HG03175 (cell line): ENCODE results near the gene FRMD1.

Experiments
- ATAC-seq: cut with Tn5 transposase; IDR thresholded peaks from one replicate; pipeline ENCODE4 v1.9.1; 2021; ENCODE audit warnings: mild to moderate bottlenecking, moderate library complexity; ENCODE audit not compliant: unreplicated experiment

FRMD1 gene

DNA sequence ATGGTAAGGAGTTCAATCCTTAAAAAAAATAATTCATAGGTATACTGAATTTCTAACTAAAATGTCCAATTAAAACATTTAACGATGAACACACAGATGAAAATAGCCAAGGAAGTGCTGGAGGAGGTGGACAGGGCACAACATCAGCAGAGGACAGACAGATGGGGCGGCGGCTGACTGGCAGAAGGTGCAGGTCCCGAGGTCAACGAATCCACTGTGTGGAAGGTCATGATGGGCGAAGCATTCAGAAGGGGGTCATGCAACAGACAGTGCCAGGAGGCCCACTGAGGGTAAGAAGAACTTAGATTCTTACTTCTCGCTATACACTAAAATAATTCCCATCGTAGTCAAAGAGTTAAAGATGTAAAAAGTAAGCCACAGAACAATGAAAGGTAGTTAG is 34.2 kb upstream of the FRMD1 start:
- no peak for ATAC-seq

DNA sequence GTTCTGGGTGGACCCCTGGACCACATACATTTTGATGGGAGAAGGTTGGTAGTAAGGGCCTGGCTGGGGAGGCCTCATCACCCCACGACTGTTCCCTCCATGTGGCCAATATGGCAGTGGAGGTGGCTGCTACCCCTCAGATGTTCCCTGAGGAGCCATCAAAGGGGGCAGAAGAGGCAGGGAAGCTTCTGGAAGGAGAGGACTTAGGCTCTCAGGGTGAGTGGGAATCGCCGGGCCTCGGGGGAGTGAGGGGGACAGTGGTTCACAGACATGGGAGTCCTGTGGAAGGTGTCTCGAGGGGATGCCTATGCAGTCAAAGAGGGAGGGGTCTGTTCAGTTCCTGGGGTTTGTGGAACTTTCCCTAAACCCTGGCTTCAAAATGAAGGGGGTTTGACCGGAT is 32.9 kb upstream of the FRMD1 start:
- ATAC-seq, result no peak

DNA sequence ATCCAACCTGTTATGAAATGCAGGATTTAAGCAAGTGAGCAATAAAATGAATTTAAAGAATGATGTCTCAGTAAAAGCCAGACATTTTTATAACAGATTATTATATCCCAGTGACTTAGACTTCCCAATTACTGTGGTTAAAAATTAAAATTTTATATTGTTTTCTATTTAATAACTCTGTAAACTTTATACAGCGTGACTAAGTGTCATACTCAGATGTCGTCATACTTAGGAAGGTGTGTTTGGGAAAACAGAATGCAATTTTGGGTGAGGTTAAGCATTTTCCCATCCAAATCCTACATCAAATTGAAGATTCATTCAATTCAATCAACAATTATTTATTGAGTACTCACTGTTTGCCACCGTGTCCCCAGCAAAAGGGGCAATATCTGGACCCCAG is 31.4 kb upstream of the FRMD1 start:
- ATAC-seq, result no peak

DNA sequence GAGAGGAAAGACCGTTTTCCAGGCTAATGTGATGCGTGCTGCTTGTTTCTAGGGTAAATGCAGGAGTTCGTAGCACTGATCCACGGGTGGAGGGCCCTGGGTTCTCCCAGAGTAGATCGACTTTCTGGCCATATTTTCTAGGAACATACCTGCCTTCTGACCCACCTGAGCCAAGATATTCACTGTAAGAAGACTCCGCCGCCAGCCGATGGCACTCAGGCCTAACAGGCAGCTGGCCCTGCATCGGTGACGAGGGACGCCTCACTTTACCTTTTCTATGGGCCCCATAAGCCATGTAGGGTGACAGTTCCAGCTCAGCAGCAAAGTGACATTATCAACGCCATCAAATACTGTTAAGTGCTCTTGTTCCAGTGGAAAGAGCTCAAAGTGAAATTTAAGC is 30.2 kb upstream of the FRMD1 start:
- ATAC-seq, result no peak

DNA sequence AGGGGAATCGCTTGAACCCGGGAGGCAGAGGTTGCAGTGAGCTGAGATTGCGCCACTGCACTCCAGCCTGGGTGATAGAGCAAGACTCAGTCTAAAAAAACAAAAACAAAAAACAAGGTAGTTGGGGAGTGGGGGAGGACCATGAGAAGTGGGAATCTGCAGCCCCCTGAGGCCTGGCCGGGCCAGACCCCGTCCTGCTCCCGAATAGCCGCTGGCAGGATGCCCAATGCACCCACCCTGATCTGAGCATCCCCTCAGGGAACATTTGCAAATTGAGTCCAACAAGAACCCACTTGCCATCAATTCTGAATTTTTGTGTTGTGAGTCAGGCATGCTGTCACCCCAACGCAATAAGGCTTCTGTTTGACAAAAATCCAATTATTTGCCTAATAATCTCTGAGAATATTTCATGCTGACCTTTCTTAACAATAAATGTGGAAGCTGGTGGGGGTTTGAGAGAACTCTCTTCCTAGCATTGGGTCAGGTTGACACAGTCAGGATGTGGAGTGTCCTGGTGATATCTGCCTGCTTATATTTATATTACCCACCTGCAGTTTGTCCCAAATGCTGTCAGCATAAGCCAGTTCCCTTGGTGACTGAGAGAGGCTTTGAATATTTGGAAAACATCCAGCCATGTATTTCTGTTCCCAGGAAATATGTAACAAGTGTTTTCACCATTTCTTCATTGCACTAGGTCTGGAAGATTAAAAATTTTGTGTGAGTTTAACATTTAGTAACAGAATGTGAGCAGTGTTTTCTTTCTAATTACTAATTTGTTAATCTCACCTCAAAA is 28.4 kb upstream of the FRMD1 start:
- ATAC-seq, result no peak

DNA sequence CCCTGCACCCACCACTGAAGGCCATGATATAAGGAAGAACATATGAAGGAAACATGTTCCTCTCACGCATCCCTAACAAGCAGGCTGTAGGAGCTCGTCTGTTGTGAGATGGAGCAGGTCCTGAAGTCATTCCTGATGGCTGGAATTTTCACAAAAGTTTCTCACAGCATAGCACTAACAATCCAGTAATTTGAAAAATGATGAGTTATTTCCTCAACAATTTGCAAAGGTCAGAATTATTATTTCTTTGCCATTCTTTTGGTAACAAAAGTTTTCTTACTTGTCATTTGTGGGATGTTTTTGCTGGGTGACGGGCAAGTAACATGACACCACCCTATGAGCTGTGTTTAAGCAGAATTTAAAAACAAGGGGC is 27.6 kb upstream of the FRMD1 start:
- ATAC-seq, result no peak

DNA sequence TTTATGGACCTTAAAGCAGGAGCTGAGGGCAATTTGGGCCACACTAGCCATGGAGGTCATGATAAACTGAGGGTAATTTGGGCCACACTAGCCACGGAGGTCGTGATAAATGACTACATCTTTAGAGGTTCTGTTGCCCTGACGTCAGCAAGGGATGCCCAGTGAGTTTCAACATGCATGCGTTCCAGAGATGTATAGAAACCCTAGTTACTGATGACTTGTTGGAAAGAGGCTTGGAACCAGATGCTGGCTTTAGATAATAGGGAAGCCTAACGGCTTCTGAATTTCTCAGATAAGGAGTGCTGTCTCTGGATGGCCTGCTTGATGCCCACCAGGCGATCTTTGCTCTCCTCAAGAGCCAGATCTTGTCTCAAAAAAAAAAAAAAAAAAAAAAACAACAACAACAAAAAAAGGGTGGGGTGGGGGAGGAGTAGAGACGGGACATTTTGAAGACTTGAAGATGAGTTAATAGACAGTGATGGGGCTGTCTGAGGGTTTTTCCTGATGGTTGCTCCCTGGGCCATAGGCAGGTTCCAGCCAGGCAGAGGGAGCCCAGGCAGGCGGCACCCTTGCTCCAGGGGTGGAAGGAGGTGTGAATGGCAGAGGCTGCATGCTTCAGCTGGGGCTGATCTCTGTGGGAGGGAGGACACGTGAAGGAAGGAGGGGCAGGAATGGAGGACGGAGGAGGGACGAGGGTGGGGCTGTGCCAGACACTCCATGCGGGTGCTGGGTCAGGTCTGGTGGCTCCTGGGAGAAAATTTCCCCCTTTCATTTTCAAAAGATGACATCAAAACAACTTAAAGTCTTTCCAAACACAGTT is 27.0 kb upstream of the FRMD1 start:
- ATAC-seq, result no peak

DNA sequence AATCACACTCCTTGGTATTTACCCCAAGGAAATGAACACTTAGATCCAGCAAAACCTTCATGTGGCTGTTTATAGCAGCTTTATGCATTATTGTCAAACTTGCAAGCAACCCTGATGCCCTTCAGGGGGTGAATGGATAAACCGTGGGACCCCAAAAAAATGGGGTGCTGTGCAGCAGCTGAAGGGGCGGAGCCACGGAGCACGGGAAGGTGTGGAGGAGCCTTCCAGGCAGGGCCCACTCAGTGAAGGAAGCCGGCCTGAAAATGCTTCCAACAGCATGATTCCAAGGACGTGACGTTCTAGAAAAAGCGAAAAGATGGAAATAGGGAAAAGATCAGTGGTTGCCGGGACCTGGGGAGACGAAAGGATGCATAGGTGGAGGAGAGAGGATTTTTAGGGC is 25.6 kb upstream of the FRMD1 start:
- no peak for ATAC-seq

DNA sequence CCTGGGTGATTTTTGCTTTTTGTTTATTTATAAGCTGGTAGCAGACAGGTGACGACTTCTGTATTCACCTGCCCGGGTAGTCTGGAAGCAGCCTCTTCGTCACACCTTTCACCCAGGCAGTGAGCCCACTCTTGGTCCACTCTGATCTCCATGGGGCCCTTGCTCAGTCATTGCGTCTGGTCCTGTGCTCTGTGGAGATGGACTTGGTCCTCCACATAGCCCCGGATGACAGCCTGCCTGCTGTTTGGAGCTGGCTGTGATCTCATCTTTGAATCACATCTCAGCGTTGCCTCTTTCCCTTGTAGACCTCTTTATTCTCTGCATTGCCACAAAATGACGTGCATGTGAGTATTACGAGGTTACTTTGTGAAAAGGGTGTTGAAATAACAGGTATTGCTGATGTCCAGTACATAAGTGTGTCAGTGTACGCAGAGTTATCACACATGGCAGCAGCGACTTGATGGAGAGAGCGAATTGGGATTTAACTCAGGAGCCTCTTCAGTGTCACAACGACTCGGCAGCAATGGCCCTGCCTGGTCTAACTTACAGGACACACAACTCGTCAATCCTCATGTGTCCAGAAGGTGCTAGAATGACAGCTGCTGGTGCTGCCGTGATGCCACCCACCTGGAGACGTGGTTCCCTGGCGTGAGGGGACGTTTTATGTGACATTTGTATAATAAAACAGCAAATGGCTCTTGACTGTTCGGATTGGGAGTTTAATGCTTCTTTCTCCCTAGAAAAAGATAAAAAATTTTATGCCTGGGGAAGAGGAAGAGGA is 24.2 kb upstream of the FRMD1 start:
- no peak for ATAC-seq

DNA sequence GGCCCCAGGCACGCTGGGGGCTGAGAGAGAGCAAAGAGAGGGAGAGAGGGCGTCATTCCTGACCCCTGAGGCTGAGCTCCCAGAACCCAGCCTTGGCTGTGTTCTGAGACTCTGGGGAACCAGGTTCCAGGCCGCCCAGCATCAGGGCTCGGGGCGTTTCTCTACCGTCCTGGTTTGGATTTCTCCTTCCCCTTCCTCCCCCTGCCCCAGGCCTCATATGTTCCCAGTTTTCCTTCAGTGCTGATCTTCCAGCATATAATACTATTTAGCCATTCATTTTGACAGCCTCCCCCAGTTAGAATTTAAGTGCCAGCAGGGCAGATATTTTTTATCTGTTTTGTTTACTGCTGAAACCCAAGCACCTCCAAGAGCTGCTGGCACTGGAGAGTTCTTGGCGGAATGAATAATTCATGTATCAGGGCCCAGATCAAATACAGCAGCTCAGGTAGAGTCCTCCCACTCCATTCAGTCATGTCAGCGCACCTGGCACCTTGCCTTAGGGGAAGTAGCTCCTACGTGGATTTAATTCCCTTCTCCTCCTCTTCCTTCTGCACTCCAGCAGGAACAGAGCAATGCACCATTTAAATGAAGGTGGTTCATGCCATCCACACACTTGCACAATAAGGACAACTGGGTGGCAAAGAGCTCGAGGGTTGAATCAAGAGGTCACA is 23.4 kb upstream of the FRMD1 start:
- ATAC-seq, result no peak

DNA sequence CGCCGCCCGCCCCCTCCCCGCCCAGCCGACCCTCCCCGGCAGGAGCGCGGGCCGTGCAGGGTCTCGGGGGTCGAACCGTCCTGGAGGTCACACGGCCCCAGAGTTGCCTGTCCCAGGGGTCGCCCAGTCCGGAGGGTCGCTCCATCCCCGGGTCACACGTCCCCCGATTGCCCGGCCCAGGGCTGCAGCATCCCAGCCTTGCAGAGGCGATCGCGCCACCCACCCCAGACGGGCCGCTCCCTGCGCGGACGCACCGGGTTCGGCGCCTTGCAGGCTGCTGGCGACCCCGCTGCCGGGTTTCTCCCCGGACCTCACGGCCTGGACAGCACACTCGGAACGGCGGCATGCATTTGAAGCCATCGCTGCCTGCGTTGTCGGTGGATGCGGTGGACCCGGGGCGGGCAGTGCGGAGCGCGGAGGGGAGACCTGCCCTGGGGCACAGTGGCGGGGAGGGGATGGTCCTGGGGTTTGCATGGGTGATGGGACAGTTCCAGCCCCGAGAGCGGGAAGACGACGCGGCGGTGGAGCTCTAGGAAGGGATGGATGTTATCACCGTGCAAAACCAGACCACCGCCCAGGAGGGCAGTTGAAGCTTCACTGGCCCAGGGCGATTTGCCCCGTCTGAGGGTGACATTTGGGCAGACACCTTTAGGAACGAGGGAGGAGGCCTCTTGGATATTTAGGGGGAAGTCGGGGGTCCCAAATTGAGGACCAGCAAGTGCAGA is 22.7 kb upstream of the FRMD1 start:
- ATAC-seq, result no peak

DNA sequence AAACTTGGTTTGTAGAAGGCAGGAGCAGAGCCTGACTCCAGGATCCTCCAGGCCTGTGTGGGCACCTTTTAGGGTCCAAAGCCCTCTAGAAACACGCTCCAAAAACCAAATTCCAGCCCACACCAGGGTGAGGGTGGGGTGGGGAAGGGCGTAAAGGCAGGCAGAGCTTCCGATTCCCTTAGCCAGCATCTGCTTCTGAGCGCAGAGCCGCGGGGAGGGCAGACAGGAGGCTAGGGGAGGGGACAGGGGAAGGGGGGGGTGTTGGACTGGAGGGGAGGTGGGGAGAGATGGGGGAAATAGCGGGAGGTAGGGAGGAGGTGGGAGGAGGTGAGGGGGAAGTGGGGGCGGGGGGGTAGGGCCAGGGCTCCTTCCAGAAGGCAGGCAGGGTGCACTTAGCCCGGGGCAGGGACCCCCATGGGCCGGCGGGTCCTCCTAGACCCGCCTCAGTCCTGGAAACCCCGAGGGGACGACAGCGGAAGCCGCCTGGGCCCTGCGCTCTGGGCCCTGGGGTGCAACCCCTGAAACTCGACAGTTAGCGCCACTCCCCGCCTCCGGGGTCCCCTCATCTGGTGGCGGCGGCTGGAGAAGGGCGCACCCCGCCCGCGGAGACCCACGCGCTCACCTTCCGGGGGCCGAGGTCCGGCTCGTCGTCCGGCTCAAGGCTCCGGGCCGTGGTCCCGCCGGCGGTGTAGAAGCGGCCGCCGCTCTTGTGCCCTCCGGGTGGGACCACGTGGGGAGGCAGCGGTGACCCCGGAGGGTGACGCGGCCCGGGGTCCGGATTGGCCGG is 22.0 kb upstream of the FRMD1 start:
- ATAC-seq, result no peak

DNA sequence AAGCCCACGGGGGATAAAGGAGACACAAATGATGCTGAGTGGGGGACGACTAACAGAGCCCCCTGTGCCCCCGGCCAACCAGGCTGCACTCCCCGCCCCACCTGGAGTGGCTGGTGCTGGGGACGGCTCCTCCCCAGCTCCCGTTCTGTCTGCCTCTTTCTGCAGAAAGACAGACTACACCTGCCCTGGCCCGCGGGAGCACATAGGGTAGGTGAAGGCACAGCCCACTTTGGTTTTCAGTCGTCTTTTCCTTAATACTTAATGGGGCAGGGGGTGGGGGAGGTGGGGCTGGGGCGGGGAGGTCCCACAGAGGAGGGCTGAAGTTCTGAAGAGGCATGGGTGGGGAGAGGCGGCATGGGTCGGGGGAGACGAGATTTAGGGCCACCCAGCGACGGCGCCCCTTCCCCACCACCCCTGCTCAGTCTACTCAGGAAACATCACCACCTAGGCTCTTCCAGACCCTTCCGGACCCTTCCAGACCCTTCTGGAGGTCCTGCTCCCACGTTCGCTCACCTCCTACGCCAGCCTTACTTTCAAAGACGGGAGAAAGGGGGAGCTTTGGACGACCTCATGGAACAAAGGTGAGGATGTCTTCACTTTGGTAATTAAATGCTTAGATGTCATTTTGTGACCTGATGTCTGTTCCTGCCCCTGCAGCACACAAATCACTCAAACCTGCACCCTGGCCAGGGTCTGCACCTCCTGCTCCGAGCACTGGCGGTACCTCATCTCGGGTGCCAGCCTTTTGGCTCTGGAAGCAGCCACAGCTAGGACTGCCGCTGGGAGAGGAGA is 21.2 kb upstream of the FRMD1 start:
- ATAC-seq, result no peak

DNA sequence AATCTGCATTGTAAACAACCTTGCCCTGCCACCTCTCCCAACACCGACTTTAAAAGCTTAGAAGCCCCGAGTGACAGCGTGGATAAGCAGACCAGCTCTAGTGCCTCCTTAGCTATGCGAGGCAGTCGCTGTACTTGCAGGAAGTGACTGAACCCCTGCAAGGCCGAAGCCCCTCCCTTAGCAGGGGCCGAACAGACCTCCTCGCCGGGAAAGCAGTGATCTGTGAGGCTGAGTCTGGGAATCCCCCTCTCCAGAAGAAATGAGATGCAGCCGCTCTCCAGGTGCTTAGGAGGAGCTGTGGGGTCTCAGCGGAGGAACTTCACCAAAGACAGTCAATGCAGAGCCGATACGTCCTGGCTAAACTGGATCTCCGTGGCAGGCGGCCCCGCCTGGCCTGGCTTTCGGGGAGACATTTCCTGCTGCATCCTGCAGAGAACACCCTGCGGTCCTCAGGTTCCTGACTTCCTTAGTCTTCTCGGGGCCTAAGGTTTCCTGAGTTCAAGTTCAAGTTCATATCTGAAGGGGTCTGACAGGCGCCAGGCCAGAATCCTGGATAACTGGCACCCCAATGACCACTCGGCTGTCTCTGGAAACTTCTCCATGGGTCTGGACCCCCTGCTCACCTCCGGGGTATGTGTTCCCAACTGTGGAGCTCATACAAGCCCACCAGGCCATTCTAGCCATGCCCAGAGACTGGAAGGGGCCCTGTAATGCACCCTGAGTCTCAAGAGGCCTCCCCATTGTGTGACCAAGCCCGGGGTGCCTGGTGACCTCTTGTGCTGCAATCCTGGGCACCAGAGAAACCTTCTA is 20.4 kb upstream of the FRMD1 start:
- no peak for ATAC-seq

DNA sequence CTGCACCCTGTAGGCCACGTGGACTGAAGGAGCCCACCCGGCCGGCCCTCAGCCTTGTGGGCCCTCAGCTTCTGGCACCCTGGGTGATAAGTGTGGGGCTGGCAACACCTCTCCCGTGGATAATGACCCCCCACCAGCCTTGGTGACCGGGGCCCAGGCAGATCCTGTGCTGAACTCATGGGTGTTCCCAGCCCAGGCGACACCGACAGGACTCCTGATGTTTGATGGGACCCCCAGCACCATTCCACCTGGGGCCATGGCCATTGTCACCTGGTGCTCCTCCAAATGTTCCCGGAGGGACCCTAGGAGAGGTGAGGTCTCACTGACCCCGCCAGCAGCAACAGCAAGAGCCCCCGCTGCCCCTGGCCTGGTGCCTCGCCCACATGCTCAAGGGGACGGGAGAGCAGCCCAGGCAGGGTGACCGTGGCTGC is 19.4 kb upstream of the FRMD1 start:
- ATAC-seq, result no peak

DNA sequence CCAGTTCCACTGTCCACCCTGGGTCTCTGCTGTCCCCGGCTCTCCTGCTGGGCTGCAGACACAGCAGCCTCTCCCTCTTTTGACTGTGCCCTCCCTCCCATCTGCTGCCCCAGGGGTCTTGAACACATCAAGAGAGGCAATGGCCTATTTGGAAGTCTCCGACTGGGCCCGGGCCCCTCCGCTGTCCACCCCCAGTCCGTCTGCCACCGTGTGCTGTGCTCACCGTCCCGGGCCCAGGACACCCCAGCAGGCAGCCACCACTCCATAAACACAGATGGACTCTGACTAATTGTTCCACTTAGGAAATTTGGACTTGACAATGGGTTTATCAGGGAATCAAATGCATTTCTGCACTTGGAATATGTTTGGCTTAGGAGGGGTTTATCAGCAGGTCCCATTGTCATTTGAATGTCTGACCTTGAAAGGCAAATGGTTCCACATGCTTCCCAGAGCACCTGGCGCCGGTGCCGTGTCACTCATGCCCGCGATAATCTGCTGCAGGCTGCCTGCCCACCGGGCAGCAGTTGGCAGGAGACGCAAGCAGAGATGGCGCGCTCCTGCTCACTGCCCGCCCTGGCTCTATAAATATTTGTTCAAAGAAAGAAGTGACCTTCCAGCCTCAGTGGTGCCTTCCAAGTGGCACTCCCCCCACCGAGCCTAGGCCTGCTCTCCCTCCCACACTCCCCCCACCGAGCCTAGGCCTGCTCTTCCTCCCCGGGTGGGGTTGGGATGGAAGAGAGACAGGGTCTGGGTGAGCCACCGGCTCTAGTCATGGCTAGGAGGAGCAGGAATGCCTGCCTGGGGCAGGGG is 18.8 kb upstream of the FRMD1 start:
- no peak for ATAC-seq

DNA sequence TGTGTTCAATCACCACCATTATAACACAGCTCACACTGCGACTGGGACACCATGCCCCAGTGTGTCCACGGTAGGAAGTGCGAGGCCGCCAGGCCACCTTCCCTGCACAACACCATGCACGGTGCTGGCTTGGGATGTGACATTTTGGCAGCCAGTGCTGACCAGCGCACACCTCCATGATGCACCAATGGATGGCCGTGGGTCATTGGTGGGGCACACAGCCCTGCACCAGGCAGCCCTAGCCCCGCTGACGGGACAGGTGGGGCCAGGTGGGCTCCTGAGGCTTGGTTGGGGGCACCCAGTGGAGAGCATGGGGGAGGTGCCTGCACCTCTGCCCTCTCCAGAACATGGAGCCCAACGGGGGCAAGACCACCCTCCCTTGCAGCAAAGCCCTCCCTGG is 18.2 kb upstream of the FRMD1 start:
- ATAC-seq, result no peak
